GM19328 (cell line): Measurements from ENCODE around the gene PALM.
A peak's percentile ranks its signal among the peaks of the same experiment; 100 is the strongest.

ENCODE experiments used
- ATAC-seq: cut with Tn5 transposase; IDR thresholded peaks from one replicate; pipeline ENCODE4 v1.9.1; 2021; ENCODE audit warnings: mild to moderate bottlenecking, moderate library complexity; ENCODE audit not compliant: unreplicated experiment

PALM gene

GRCh38 chr19:778910-779653, 70.3 kb downstream of the PALM start:
- ATAC-seq: no peak

- ATAC-seq: no peak
Observed at GRCh38 chr19:780935-781334, 72.2 kb downstream of the PALM start.

GRCh38 chr19:781800-782184, 73.1 kb downstream of the PALM start:
- no peak for ATAC-seq

GRCh38 chr19:782185-782877, 73.6 kb downstream of the PALM start:
- no peak for ATAC-seq

- no peak for ATAC-seq
Observed at GRCh38 chr19:782878-783668, 74.3 kb downstream of the PALM start.

- no peak for ATAC-seq
Observed at GRCh38 chr19:784541-784940, 75.8 kb downstream of the PALM start.

GRCh38 chr19:787536-787935, 78.8 kb downstream of the PALM start:
- ATAC-seq: no peak

DNA sequence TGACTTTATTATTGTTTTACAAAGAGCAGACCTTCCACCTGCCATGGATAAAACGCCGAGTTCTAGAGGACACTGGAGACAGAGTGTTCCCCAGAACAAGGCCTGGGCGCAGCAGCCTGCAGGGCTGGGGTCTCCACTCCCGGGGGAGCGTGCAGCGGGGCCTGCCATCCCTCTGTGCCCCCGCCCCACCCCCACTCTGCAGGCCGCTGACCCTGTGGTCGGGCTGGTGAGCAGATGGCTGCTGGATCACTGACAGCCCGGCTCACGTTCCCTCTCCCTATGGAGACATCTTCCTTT, 79.9 kb downstream of the PALM start:
- no peak for ATAC-seq

DNA sequence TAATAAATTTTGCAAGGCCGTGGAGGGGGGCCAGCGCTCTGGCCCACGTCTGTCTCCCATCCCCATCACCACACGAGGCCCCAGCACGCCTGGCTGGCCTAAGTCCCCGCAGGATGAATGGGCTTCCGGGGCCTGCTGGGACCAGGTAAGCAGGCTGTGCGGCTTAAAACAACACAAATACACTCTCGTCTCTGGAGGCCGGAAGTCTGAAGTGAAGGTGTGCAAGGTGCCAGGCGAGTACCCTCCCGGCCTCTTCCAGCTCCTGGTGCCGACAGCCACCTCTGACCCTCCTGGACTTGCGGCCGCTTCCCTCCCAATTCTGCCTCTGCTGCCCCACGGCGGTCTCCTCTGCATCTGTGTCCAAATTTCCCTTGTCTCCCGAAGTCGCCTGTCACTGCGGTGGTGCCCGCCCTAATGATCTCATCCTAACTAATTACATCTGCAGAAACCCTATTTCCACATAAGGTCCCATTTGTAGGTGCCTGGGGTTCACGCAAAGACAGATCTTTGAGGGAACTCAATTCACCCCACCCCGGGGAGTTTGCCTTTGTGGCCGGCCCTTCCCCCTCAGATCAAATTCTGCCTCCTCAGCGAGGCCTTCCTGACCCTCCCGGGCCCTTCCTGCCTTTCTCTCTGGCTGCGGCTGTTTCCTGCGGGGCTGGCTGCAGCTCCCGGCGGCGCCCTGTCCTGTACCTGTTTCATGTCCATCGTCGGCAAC, 80.4 kb downstream of the PALM start:
- ATAC-seq: no peak

- ATAC-seq: no peak
Observed at GRCh38 chr19:789701-790060, 80.9 kb downstream of the PALM start.

GRCh38 chr19:791007-791566, 82.4 kb downstream of the PALM start:
- ATAC-seq: no peak

DNA sequence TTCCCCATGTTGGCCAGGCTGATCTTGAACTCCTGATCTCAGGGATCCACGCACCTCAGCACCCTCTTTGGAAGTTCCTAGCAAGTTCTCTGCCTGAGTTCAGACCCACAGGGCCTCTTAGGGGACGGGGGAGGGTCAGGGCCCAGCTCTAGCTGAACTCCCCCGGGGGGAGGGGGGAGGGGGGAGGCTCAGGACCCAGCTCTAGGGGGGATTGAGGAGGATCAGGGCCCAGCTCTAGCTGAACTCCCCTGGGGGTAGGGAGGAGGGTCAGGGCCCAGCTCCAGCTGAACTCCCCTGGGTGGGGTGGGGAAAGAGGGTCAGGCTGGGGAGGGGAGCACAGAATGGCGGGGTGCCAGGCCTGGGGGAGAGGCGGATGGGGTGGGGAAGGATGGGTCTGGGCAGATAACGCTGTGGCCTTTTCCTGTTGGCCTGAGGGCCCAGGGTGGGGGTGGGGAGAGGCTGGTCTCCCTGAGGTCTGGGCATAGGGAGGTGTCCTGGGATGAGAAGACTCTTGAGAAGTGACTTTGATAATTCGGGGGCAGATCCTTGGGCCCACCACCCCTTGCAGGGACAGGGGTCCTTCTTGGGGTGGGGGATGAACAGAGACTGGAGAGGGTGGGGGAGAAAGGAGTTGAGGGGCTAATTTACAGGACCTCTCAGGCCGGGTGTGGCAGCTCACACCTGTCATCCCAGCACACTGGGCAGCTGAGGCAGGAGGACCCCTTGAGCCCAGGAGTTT, 83.0 kb downstream of the PALM start:
- ATAC-seq: no peak

GRCh38 chr19:792306-792885, 83.7 kb downstream of the PALM start:
- no peak for ATAC-seq

DNA sequence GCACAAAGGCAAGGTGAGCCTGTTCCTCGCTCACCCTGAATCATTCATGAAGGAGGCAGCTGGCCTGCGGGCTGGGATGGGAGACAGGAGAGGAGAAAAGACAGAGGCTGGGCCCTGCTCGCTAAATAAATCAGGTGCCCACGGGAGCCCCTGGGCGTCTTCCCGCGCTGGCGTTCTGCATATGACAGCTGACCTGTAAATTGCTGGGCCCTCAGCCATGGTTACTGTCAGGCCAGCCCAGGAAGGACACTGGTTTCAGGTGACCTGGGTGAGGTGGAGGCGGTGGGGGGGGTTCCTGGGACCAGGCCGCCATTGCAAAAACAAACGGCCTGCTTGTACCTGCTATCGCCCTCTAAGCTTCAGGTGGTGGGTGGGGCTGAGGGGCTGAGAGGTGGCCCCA, 85.1 kb downstream of the PALM start:
- no peak for ATAC-seq

DNA sequence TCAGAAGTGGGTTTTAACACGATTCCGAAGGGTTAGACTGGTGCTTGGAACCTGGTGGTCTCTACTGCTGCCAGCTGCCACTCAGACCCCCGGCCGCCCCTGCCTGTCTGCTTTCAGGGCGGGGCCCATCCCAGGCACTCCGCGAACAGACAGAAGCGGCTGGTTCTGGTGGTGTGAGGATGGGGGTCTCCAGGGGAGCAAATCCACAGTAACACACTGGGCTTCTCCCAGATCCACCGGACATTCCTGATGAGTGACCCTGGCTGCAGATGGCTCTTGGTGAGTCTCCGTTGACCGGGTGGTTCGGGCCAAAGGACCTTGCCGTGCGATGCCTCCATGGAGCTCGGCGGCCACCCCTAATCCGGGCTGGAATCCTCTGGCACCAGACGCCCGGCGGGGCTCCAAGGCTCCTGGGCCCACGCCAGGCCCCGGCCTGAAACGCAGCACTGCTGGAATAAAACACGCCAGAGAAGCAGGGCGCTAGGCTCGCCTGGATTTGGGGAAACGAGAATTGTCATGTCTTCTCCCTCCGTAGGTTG, 86.4 kb downstream of the PALM start:
- no peak for ATAC-seq

- no peak for ATAC-seq
Observed at GRCh38 chr19:795691-796581, 87.2 kb downstream of the PALM start.

GRCh38 chr19:796692-797527, 88.2 kb downstream of the PALM start, which contains the start of gene PTBP1:
TSS of gene PTBP1 (plus strand) at chr19:797452. CDS start at chr19:797498, 46 bp downstream.
- ATAC-seq: peak; percentile 64
